Measurements from ENCODE around the gene C22orf42. TPM values are rescaled to one million over a fixed set of nuclear protein-coding genes. Genes with fewer than 3 reads are reported as not detected.

C22orf42 gene
- total RNA-seq, 1 donor from 2014 or later: not detected

DNA sequence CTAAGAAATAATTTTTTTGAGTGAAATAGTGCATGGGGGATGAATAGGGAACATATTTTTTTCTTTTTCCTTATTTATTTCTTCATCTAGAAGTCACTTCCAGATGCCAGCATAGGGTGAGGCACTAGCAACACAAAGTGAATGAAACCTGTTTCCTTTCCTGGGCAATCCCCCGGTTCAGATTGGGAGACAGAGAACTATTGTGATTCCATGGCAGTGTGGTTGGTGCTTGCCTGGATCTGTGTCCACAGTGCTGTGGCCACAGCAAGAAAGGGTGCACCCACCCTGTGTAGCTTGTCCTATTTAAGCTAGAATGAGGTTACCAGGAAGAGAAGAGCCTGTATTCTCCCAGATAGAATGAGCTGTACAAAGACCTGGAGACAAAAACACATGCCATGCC is 58.4 kb downstream of the C22orf42 start:
- Histone ChIP-seq H3K36me3 (peaks cover 62% of the 10 kb centered on the region), H3K4me1 (peaks cover 26% of the 10 kb centered on the region), H3K4me3 (no peak overlapping the region), H3K27me3 (ENCODE audit: low read depth) (no peaks in the 10 kb centered on the region), H3K27ac (replicated peaks) (no peak overlapping the region), H3K9me3 (replicated peaks) (no peaks in the 10 kb centered on the region)
- TF ChIP-seq, protein P1, sequence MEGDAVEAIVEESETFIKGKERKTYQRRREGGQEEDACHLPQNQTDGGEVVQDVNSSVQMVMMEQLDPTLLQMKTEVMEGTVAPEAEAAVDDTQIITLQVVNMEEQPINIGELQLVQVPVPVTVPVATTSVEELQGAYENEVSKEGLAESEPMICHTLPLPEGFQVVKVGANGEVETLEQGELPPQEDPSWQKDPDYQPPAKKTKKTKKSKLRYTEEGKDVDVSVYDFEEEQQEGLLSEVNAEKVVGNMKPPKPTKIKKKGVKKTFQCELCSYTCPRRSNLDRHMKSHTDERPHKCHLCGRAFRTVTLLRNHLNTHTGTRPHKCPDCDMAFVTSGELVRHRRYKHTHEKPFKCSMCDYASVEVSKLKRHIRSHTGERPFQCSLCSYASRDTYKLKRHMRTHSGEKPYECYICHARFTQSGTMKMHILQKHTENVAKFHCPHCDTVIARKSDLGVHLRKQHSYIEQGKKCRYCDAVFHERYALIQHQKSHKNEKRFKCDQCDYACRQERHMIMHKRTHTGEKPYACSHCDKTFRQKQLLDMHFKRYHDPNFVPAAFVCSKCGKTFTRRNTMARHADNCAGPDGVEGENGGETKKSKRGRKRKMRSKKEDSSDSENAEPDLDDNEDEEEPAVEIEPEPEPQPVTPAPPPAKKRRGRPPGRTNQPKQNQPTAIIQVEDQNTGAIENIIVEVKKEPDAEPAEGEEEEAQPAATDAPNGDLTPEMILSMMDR (IDR thresholded peaks at IDR 0.05; ENCODE audit: borderline replicate concordance): no peak
- no peak for DNase-seq
- intact Hi-C loops (cut with micrococcal nuclease): loop anchor here (5.0 kb wide), 1 partner anchor 167 kb away; no protein-coding TSS in a partner anchor

Other genes with a start within 250 kb of the C22orf42 start
- gene YWHAH, start 214.8 kb downstream of the C22orf42 start, total RNA-seq: 67.2 TPM
- 201 TPM for gene SLC5A1, start 116.0 kb downstream of the C22orf42 start, total RNA-seq
- gene RFPL2, start 45.8 kb upstream of the C22orf42 start, total RNA-seq: 0.08 TPM
- gene SLC5A4, start 96.0 kb upstream of the C22orf42 start, total RNA-seq: 0.27 TPM
- gene RFPL3, start 198.6 kb upstream of the C22orf42 start, total RNA-seq: not detected